ENCODE results near the gene DOCK1.

- TF ChIP-seq RCOR1 (IDR thresholded peaks at IDR 0.05; ENCODE audit: low read length) (no peak), EP300 (IDR thresholded peaks at IDR 0.05; ENCODE audit: borderline replicate concordance in 1 of 2, low read depth in 1 of 2, low read length in 1 of 2) (no peak), GATA2 (CRISPR knock-in tag; IDR thresholded peaks at IDR 0.05) (peak; percentile 88), YY1 (IDR thresholded peaks at IDR 0.05; ENCODE audit: low read depth) (no peak), POLR2AphosphoS5 (IDR thresholded peaks at IDR 0.05; ENCODE audit: low read depth, low read length) (no peak), EZH2phosphoT487 (IDR thresholded peaks at IDR 0.05; ENCODE audit: borderline replicate concordance, low read depth) (no peak), RAD21 (IDR thresholded peaks at IDR 0.05; ENCODE audit: low read length) (no peak), TCF12 (IDR thresholded peaks at IDR 0.05) (no peak), SIN3A (IDR thresholded peaks at IDR 0.05; ENCODE audit: borderline replicate concordance, low read depth, low read length) (no peak)
- TF ChIP-seq, protein P1, sequence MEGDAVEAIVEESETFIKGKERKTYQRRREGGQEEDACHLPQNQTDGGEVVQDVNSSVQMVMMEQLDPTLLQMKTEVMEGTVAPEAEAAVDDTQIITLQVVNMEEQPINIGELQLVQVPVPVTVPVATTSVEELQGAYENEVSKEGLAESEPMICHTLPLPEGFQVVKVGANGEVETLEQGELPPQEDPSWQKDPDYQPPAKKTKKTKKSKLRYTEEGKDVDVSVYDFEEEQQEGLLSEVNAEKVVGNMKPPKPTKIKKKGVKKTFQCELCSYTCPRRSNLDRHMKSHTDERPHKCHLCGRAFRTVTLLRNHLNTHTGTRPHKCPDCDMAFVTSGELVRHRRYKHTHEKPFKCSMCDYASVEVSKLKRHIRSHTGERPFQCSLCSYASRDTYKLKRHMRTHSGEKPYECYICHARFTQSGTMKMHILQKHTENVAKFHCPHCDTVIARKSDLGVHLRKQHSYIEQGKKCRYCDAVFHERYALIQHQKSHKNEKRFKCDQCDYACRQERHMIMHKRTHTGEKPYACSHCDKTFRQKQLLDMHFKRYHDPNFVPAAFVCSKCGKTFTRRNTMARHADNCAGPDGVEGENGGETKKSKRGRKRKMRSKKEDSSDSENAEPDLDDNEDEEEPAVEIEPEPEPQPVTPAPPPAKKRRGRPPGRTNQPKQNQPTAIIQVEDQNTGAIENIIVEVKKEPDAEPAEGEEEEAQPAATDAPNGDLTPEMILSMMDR (IDR thresholded peaks at IDR 0.05): no peak
- TF ChIP-seq, protein P2, sequence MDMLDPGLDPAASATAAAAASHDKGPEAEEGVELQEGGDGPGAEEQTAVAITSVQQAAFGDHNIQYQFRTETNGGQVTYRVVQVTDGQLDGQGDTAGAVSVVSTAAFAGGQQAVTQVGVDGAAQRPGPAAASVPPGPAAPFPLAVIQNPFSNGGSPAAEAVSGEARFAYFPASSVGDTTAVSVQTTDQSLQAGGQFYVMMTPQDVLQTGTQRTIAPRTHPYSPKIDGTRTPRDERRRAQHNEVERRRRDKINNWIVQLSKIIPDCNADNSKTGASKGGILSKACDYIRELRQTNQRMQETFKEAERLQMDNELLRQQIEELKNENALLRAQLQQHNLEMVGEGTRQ (IDR thresholded peaks at IDR 0.05; ENCODE audit: borderline replicate concordance, low read depth, low read length): no peak
These were observed 214.7 kb downstream of the DOCK1 start for GRCh38 chr10:127119936-127120335.

Measured in SK-N-SH (cell line).